Ishikawa (cell line): Measurements from ENCODE around the gene SPRED2.

Source experiments
- CEBPB ChIP-seq: IDR thresholded peaks from 2 replicates; pipeline ENCODE4 v1.6.1; 2012
- CREB1 ChIP-seq: IDR thresholded peaks from 2 replicates; pipeline ENCODE4 v1.6.1; 2012; ENCODE audit warnings: low read depth

GRCh38 chr2:65434592-65435241 is 2.3 kb upstream of the SPRED2 start:
- no peak for TF ChIP-seq CEBPB
- TF ChIP-seq CREB1: no peak
